PC-3 (cell line): ENCODE measurements around the gene CHST11.

Source experiments
- EZH2 ChIP-seq: fragments of 300-600 bp; sonication (generic); IDR thresholded peaks from one replicate; pipeline ENCODE4 v1.6.1; 2017; ENCODE audit warnings: antibody characterized with exemption, mild to moderate bottlenecking, low read length; ENCODE audit not compliant: unreplicated experiment
- TF ChIP-seq, protein P1 (sequence below): fragments of 300-600 bp; sonication (generic); conservative IDR thresholded peaks from 2 replicates; pipeline ENCODE4 v1.5.1; 2017; ENCODE audit warnings: antibody characterized with exemption, low read depth, mild to moderate bottlenecking, low read length

DNA sequence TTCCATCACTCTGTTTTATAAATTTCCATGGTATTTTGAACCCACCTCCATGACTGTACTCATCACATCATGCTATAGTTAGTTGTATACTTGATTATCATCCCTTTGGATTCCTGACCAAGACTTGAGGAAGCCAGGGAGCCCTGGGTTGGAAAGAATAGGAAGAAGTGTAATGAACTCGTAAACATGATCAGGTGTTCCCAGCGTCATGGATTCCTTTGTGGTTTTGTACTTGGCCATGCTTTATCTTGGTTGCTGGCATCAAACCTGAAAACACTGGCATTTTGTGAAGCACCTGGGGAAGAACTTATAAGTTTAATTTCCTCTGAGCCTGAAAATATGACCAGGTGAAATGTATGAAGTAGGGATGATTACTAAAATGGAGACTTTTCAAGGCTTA lies 76.4 kb downstream of the CHST11 start:
- TF ChIP-seq, protein P1, sequence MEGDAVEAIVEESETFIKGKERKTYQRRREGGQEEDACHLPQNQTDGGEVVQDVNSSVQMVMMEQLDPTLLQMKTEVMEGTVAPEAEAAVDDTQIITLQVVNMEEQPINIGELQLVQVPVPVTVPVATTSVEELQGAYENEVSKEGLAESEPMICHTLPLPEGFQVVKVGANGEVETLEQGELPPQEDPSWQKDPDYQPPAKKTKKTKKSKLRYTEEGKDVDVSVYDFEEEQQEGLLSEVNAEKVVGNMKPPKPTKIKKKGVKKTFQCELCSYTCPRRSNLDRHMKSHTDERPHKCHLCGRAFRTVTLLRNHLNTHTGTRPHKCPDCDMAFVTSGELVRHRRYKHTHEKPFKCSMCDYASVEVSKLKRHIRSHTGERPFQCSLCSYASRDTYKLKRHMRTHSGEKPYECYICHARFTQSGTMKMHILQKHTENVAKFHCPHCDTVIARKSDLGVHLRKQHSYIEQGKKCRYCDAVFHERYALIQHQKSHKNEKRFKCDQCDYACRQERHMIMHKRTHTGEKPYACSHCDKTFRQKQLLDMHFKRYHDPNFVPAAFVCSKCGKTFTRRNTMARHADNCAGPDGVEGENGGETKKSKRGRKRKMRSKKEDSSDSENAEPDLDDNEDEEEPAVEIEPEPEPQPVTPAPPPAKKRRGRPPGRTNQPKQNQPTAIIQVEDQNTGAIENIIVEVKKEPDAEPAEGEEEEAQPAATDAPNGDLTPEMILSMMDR: no peak
- no peak for TF ChIP-seq EZH2
